ENCODE data around the gene HOXA9. TPM values are rescaled to one million over a fixed set of nuclear protein-coding genes. Genes with fewer than 3 reads are reported as not detected.

The HOXA9 gene
- total RNA-seq, 1 donor from 2014 or later, result not detected

- H3K36me3 Mint-ChIP-seq (ENCODE audit: low read depth), result no peaks in the 10 kb centered on the region
- H3K4me3 Mint-ChIP-seq (ENCODE audit: low read depth), result no peak overlapping the region
- no peaks in the 10 kb centered on the region for H3K9me3 Mint-ChIP-seq
- intact Hi-C loops (cut with micrococcal nuclease), result no loop called here
- DNase-seq (ENCODE audit: low spot score), result no peak
- peaks cover 70% of the 10 kb centered on the region for H3K27me3 Mint-ChIP-seq (ENCODE audit: low read depth)
- no peak overlapping the region for H3K27ac Mint-ChIP-seq
- H3K4me1 Mint-ChIP-seq (ENCODE audit: low read depth), result peaks cover 8% of the 10 kb centered on the region
Measured at GRCh38 chr7:27182285-27182841, 17.0 kb upstream of the HOXA9 start.

GRCh38 chr7:27181795-27182275, 16.5 kb upstream of the HOXA9 start:
- H3K4me3 Mint-ChIP-seq (ENCODE audit: low read depth), result no peak overlapping the region

GRCh38 chr7:27180431-27181420, 15.4 kb upstream of the HOXA9 start:
- no peak for DNase-seq (ENCODE audit: low spot score)
- Mint-ChIP-seq H3K27me3 (ENCODE audit: low read depth) (peaks cover 65% of the 10 kb centered on the region), H3K27ac (no peak overlapping the region), H3K4me1 (ENCODE audit: low read depth) (peaks cover 5% of the 10 kb centered on the region), H3K4me3 (ENCODE audit: low read depth) (no peak overlapping the region), H3K9me3 (no peaks in the 10 kb centered on the region), H3K36me3 (ENCODE audit: low read depth) (no peaks in the 10 kb centered on the region)
- intact Hi-C loops (cut with micrococcal nuclease), result no loop called here

More at GRCh38 chr7:27181795-27182275, 16.5 kb upstream of the HOXA9 start:
- Mint-ChIP-seq H3K9me3 (no peaks in the 10 kb centered on the region), H3K36me3 (ENCODE audit: low read depth) (no peaks in the 10 kb centered on the region), H3K27me3 (ENCODE audit: low read depth) (peaks cover 66% of the 10 kb centered on the region), H3K27ac (no peak overlapping the region), H3K4me1 (ENCODE audit: low read depth) (peaks cover 8% of the 10 kb centered on the region)
- intact Hi-C loops (cut with micrococcal nuclease), result no loop called here
- DNase-seq (ENCODE audit: low spot score), result no peak

- H3K4me1 Mint-ChIP-seq (ENCODE audit: low read depth), result peaks cover 2% of the 10 kb centered on the region
- H3K4me3 Mint-ChIP-seq (ENCODE audit: low read depth), result no peak overlapping the region
- H3K27me3 Mint-ChIP-seq (ENCODE audit: low read depth), result peaks cover 63% of the 10 kb centered on the region
- intact Hi-C loops (cut with micrococcal nuclease), result no loop called here
- H3K9me3 Mint-ChIP-seq, result no peaks in the 10 kb centered on the region
- H3K27ac Mint-ChIP-seq, result no peak overlapping the region
- H3K36me3 Mint-ChIP-seq (ENCODE audit: low read depth), result no peaks in the 10 kb centered on the region
- DNase-seq (ENCODE audit: low spot score), result peak; percentile 45
Measured at GRCh38 chr7:27179503-27180430, 14.4 kb upstream of the HOXA9 start.

GRCh38 chr7:27179030-27179429, 13.7 kb upstream of the HOXA9 start:
- Mint-ChIP-seq H3K4me1 (ENCODE audit: low read depth) (no peaks in the 10 kb centered on the region), H3K4me3 (ENCODE audit: low read depth) (no peak overlapping the region), H3K27ac (no peak overlapping the region), H3K9me3 (no peaks in the 10 kb centered on the region), H3K27me3 (ENCODE audit: low read depth) (peaks cover 64% of the 10 kb centered on the region), H3K36me3 (ENCODE audit: low read depth) (no peaks in the 10 kb centered on the region)
- intact Hi-C loops (cut with micrococcal nuclease), result no loop called here
- no peak for DNase-seq (ENCODE audit: low spot score)

- Mint-ChIP-seq H3K9me3 (no peaks in the 10 kb centered on the region), H3K27me3 (ENCODE audit: low read depth) (peaks cover 61% of the 10 kb centered on the region), H3K4me3 (ENCODE audit: low read depth) (no peak overlapping the region), H3K36me3 (ENCODE audit: low read depth) (no peaks in the 10 kb centered on the region), H3K4me1 (ENCODE audit: low read depth) (no peaks in the 10 kb centered on the region), H3K27ac (no peak overlapping the region)
- DNase-seq (ENCODE audit: low spot score), result no peak
- intact Hi-C loops (cut with micrococcal nuclease), result no loop called here
Measured at GRCh38 chr7:27178366-27178765, 13.0 kb upstream of the HOXA9 start.

- Mint-ChIP-seq H3K27me3 (ENCODE audit: low read depth) (peaks cover 58% of the 10 kb centered on the region), H3K4me3 (ENCODE audit: low read depth) (no peak overlapping the region), H3K27ac (no peak overlapping the region), H3K36me3 (ENCODE audit: low read depth) (no peaks in the 10 kb centered on the region), H3K4me1 (ENCODE audit: low read depth) (no peaks in the 10 kb centered on the region), H3K9me3 (no peaks in the 10 kb centered on the region)
- no peak for DNase-seq (ENCODE audit: low spot score)
- intact Hi-C loops (cut with micrococcal nuclease), result no loop called here
Measured at GRCh38 chr7:27177795-27178320, 12.5 kb upstream of the HOXA9 start.

GRCh38 chr7:27176962-27177794, 11.8 kb upstream of the HOXA9 start:
- Mint-ChIP-seq H3K36me3 (ENCODE audit: low read depth) (no peaks in the 10 kb centered on the region), H3K27me3 (ENCODE audit: low read depth) (peaks cover 57% of the 10 kb centered on the region), H3K4me3 (ENCODE audit: low read depth) (no peak overlapping the region), H3K9me3 (no peaks in the 10 kb centered on the region), H3K4me1 (ENCODE audit: low read depth) (no peaks in the 10 kb centered on the region), H3K27ac (no peak overlapping the region)
- intact Hi-C loops (cut with micrococcal nuclease), result no loop called here
- DNase-seq (ENCODE audit: low spot score), result no peak

- Mint-ChIP-seq H3K9me3 (no peaks in the 10 kb centered on the region), H3K4me3 (ENCODE audit: low read depth) (no peak overlapping the region), H3K36me3 (ENCODE audit: low read depth) (no peaks in the 10 kb centered on the region), H3K27ac (no peak overlapping the region), H3K27me3 (ENCODE audit: low read depth) (peaks cover 60% of the 10 kb centered on the region), H3K4me1 (ENCODE audit: low read depth) (peaks cover 2% of the 10 kb centered on the region)
- intact Hi-C loops (cut with micrococcal nuclease), result no loop called here
- DNase-seq (ENCODE audit: low spot score), result no peak
Measured at GRCh38 chr7:27176524-27176845, 11.1 kb upstream of the HOXA9 start.

- H3K36me3 Mint-ChIP-seq (ENCODE audit: low read depth), result no peaks in the 10 kb centered on the region
- no peak overlapping the region for H3K4me3 Mint-ChIP-seq (ENCODE audit: low read depth)
- no peak overlapping the region for H3K27ac Mint-ChIP-seq
- intact Hi-C loops (cut with micrococcal nuclease), result no loop called here
- DNase-seq (ENCODE audit: low spot score), result no peak
- H3K4me1 Mint-ChIP-seq (ENCODE audit: low read depth), result peaks cover 2% of the 10 kb centered on the region
- H3K27me3 Mint-ChIP-seq (ENCODE audit: low read depth), result peaks cover 63% of the 10 kb centered on the region
- H3K9me3 Mint-ChIP-seq, result no peaks in the 10 kb centered on the region
Measured at GRCh38 chr7:27175626-27176523, 10.5 kb upstream of the HOXA9 start.

Data from activated T-helper 2 cell treated with anti-CD3 and anti-CD28 coated beads, Interferon-gamma antibody, Interleukin-2, Interleukin-4, amounts not matched to agents 10 μg/mL and 5 μg/mL and 100 μg/mL, durations not matched to agents 14 hours and 24 hours and 36 hours (primary cell).